Gastroesophageal sphincter (tissue), 3 donors: ENCODE results near the gene MFAP2.

Experiments used
- EP300 ChIP-seq: sonication (generic); formaldehyde crosslinking; IDR thresholded peaks from one replicate; pipeline ENCODE4 v1.6.1; 2017; ENCODE audit warnings: antibody characterized with exemption, mild to moderate bottlenecking
- POLR2A ChIP-seq, 2 donors: fragments of 450-650 bp; IDR thresholded peaks; one replicate each; pipeline ENCODE4 v1.6.1; 2017; ENCODE audit warnings: antibody characterized with exemption in 2 of 2, mild to moderate bottlenecking in 2 of 2, moderate library complexity in 1 of 2
- POLR2AphosphoS5 ChIP-seq: sonication (generic); formaldehyde crosslinking; IDR thresholded peaks from one replicate; pipeline ENCODE4 v1.6.1; 2017; ENCODE audit warnings: antibody characterized with exemption
- TF ChIP-seq, protein P1 (sequence below), 4 experiments: fragments of 200-600 bp in 2 of 4; fragments of 450-650 bp in 2 of 4; sonication (generic) in 1 of 4; IDR thresholded peaks; one replicate each; pipeline ENCODE4 v1.5.1; 2017 to 2019; ENCODE audit warnings: antibody characterized with exemption in 4 of 4, mild to moderate bottlenecking in 2 of 4, moderate library complexity in 2 of 4

DNA sequence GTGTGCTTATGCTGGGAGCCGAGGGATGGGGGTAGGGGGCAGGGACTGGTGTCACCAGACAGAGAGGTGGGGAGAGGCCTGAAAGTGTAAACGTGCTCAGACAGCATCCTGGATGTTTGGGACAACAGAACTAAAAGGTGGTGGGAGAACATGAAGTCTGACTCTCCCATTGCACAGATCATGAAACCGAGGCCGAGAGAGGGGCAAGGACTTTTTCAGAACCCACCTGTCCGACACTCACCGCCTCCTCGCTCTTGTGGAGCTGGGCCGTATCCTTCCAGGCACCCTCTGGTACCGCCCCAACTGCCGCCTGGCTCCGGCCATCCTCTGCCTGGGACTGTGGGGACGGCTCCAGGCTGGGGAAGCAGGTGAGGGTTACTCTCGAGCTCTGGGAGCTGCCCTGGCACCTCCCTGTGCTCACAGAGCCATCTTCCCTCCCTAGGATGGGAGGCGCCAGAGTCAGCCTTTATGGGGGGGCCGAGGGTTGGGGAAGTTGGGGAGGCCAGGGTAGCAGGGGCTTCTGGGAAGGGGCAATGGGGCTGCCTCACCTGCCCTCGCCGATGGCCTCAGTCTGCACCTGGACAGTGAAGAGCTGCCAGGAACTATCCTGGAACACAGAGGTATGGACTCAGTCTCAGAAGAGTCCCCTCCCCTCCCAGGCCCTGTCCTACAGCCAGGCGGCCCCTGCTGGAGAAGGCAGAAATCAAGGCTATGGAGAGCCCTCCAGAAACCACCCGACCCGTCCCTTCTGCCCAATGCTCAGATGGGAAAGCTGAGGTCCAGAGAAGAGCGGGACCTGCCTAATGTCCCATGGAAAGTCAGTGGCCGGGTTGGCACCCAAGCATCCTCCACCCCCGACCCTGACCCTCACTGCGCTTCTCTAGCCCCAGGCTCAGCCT is 24.3 kb upstream of the MFAP2 start:
- TF ChIP-seq, protein P1, sequence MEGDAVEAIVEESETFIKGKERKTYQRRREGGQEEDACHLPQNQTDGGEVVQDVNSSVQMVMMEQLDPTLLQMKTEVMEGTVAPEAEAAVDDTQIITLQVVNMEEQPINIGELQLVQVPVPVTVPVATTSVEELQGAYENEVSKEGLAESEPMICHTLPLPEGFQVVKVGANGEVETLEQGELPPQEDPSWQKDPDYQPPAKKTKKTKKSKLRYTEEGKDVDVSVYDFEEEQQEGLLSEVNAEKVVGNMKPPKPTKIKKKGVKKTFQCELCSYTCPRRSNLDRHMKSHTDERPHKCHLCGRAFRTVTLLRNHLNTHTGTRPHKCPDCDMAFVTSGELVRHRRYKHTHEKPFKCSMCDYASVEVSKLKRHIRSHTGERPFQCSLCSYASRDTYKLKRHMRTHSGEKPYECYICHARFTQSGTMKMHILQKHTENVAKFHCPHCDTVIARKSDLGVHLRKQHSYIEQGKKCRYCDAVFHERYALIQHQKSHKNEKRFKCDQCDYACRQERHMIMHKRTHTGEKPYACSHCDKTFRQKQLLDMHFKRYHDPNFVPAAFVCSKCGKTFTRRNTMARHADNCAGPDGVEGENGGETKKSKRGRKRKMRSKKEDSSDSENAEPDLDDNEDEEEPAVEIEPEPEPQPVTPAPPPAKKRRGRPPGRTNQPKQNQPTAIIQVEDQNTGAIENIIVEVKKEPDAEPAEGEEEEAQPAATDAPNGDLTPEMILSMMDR (IDR thresholded peaks at IDR 0.05): no peak
- no peak for TF ChIP-seq POLR2A (IDR thresholded peaks at IDR 0.05)
- TF ChIP-seq POLR2AphosphoS5: no peak
- TF ChIP-seq EP300: no peak
